Midbrain (tissue), 1 donor: ENCODE measurements around the gene DMGDH.

Experiments
- DNase-seq: peaks from one replicate; lab custom pipeline; 2025; lab: John Stamatoyannopoulos, UW

Gene DMGDH

GRCh38 chr5:79062436-79062835 is 7.0 kb downstream of the DMGDH start:
- DNase-seq: no peak

- no peak for DNase-seq
Observed at GRCh38 chr5:79059674-79060073, 9.8 kb downstream of the DMGDH start.

GRCh38 chr5:79056847-79057246 is 12.6 kb downstream of the DMGDH start:
- no peak for DNase-seq

GRCh38 chr5:79055017-79055416 is 14.5 kb downstream of the DMGDH start:
- no peak for DNase-seq

- DNase-seq: no peak
Observed at GRCh38 chr5:79053321-79053720, 16.2 kb downstream of the DMGDH start.

GRCh38 chr5:79050498-79050897 is 19.0 kb downstream of the DMGDH start:
- DNase-seq: no peak

GRCh38 chr5:79048437-79048836 is 21.0 kb downstream of the DMGDH start:
- no peak for DNase-seq

GRCh38 chr5:79047199-79047598 is 22.3 kb downstream of the DMGDH start:
- DNase-seq: no peak

- no peak for DNase-seq
Observed at GRCh38 chr5:79042188-79042587, 27.3 kb downstream of the DMGDH start.

GRCh38 chr5:79036769-79037168 is 32.7 kb downstream of the DMGDH start:
- DNase-seq: no peak

GRCh38 chr5:79035237-79035636 is 34.2 kb downstream of the DMGDH start:
- no peak for DNase-seq

- no peak for DNase-seq
Observed at GRCh38 chr5:79032782-79033181, 36.7 kb downstream of the DMGDH start.

GRCh38 chr5:79032031-79032695 is 37.3 kb downstream of the DMGDH start:
- no peak for DNase-seq

GRCh38 chr5:79031485-79031867 is 38.0 kb downstream of the DMGDH start:
- DNase-seq: no peak

GRCh38 chr5:79030663-79031484 is 38.6 kb downstream of the DMGDH start:
- DNase-seq: no peak

GRCh38 chr5:79025054-79025472 is 44.4 kb downstream of the DMGDH start:
- DNase-seq: peak; percentile 67

- DNase-seq: no peak
Observed at GRCh38 chr5:79023947-79024346, 45.5 kb downstream of the DMGDH start.

GRCh38 chr5:79023348-79023747 is 46.1 kb downstream of the DMGDH start:
- no peak for DNase-seq

GRCh38 chr5:79022771-79023170 is 46.7 kb downstream of the DMGDH start:
- no peak for DNase-seq

- no peak for DNase-seq
Observed at GRCh38 chr5:79021753-79022152, 47.7 kb downstream of the DMGDH start.

- DNase-seq: peak; percentile 58
Observed at GRCh38 chr5:79020861-79021561, 48.5 kb downstream of the DMGDH start.

GRCh38 chr5:79014631-79015030 is 54.8 kb downstream of the DMGDH start:
- no peak for DNase-seq

- no peak for DNase-seq
Observed at GRCh38 chr5:79011869-79012268, 57.6 kb downstream of the DMGDH start.
